Bone marrow (tissue), 2 donors: ENCODE data around the gene C5orf15.
"Not testable (repeated sequence)": the region's sequence is repeated elsewhere in the genome, so short reads cannot be mapped to it uniquely, and the experiment has no call there.

Experiments
- DNase-seq, 2 donors: peaks; one replicate each; lab custom pipeline; 2025; lab: John Stamatoyannopoulos, UW

Gene C5orf15

DNA sequence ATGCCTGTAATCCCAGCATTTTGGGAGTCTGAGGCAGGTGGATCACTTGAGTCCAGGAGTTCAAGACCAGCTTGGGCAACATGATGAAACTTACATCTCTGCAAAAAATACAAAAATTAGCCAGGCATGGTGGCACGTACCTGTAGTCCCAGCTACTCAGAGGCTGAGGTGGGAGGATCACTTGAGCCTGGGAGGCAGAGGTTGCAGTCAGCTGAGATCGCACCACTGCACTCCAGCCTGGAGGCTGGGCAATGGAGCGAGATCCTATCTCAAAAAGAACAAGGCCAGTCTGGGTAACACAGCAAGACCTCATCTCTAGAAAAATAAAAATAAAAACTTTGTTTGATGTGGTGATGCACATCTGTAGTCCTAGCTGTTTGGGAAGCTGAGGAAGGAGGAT, 30.8 kb downstream of the C5orf15 start:
- DNase-seq, result not testable (repeated sequence)

DNA sequence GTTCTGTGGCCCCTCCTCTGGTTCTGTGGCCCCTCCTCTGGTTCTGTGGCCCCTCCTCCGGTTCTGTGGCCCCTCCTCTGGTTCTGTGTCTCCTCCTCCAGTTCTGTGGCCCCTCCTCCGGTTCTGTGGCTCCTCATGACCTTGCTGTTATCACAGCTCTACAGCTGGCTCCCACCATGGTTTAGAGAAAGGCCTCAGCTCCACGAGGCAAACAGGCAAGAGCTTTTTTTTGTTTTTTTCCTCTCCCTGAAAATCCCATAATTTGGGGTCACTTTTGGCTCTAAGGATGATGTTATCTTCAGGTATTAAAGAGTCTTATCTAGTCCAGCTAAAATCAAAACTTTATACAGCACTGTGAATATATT, 31.8 kb downstream of the C5orf15 start:
- DNase-seq, result no peak

DNA sequence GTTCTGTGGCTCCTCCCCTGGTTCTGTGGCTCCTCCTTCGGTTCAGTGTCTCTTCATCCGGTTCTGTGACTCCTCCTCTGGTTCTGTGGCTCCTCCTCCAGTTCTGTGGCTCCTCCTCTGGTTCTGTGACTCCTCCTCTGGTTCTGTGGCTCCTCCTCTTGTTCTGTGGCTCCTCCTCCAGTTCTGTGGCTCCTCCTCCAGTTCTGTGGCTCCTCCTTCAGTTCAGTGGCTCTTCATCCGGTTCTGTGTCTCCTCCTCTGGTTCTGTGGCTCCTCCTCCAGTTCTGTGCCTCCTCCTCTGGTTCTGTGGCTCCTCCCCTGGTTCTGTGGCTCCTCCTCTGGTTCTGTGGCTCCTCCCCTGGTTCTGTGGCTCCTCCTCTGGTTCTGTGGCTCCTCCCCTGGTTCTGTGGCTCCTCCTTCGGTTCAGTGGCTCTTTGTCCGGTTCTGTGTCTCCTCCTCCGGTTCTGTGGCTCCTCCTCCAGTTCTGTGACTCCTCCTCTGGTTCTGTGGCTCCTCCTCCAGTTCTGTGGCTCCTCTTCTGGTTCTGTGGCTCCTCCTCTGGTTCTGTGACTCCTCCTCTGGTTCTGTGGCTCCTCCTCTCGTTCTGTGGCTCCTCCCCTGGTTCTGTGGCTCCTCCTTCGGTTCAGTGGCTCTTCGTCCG, 32.3 kb downstream of the C5orf15 start:
- DNase-seq, result not testable (repeated sequence)

DNA sequence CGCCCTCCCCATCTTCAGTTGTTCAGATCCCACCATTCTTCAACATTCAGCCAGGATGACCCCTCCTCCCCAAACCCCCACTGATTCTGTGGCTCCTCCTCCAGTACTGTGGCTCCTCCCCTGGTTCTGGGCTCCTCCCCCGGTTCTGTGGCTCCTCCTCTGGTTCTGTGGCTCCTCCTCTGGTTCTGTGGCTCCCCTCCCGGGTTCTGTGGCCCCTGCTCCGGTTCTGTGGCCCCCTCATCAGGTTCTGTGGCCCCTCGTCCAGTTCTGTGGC, 32.8 kb downstream of the C5orf15 start:
- DNase-seq, result no peak

DNA sequence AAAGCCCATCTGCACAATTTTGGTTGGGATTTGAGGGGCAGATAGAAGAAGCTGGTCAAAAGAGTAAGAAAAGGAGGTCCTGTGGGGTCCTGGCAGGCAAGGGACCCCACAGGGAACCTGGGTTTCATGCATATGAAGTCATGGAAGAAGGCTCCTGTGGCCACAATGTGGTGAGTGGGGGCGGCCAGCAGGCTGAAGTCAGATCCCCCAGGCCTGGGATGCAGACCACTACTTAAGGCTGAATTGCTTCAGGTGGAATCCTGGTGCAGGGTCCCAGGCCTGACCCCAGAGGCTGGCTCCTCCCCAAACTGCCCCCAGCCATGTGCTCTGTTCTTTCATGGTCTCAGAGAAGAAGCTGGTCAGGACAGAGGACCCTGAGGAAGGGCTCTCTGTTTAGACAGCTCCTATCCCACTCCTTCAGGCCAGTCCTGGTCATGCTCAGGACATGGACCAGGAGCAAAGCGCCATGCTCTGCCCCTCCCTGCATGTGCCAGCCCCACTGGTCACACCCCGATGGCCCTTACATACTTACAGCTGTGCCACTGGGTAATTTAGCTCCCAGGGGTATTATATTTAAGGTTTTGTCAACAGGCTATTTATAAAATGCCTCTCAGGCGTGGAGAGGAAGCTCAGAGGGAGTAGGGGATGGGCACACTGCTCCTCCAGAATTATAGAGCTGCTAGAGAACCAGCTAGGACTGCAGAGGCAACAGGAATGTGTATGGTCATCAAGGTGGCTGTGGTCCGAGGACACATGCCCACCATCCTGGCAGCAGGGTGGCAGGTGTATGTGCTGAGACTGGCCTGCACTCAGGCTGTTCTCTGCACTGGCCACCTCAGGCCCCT, 33.4 kb downstream of the C5orf15 start:
- no peak for DNase-seq

DNA sequence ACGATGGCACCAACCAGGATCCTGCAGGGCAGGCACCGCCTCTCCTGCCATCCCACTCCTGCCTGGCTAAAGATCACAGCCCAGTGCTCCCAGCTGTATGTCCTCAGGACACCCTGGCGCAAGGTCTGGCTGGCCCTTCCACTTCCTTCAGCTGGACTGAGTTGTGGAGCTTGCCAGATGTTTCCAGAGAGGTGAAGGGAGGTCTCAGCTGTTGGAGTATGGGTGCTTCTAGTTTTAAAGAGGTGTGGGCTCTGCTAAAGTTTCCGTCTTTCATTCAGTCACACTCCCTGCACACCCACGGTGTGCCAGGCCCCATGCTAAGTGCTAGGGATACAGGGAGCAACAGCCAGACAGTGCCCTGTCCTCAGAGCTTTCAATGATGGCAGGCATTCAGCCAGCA, 34.1 kb downstream of the C5orf15 start:
- no peak for DNase-seq

DNA sequence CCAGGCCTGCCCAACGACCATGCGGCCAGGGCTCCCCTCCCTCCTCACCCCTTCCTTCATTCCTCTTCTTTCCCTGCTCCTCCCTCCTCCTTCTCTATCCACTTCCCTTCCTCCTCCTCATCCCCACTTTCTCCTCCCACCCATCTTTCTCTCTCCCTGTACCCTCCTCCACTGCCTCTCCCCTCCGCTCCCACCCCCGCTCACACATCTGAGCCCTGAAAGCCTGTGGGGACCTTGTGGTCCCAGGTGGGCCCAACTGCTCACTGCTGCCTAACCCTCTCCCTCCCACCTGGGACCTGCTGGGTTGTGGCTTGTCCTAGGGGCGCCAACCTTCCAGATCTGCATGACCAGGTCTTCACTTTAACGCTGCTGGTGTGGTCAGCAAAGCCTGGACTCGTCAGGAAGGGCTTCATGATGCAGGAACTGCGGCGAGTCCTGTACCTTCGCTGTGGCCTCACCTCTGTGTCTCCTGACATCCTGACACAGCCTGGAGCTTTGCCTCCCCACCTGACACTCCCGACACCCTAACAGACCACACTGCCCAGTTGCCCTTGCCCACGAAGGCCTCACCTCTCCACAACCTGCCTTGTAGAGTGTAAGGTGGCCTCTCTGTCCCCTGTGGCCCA, 34.6 kb downstream of the C5orf15 start:
- DNase-seq, result no peak

DNA sequence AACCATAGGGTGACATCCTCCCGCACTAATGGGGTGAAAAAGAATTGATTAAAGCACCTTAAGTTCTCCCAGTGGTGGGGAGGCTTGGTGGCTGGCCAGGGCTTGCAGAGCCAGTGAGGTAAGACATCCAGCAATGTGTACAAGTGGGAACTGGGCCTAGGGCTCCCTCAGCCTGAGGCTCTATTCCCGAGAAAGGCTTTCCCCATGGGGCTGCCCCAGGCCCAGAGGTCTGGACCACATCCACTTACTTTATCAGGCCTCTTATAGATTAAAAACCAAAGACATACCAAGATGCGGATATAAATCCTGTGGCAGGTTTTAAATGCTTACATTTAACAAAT, 35.3 kb downstream of the C5orf15 start:
- no peak for DNase-seq

DNA sequence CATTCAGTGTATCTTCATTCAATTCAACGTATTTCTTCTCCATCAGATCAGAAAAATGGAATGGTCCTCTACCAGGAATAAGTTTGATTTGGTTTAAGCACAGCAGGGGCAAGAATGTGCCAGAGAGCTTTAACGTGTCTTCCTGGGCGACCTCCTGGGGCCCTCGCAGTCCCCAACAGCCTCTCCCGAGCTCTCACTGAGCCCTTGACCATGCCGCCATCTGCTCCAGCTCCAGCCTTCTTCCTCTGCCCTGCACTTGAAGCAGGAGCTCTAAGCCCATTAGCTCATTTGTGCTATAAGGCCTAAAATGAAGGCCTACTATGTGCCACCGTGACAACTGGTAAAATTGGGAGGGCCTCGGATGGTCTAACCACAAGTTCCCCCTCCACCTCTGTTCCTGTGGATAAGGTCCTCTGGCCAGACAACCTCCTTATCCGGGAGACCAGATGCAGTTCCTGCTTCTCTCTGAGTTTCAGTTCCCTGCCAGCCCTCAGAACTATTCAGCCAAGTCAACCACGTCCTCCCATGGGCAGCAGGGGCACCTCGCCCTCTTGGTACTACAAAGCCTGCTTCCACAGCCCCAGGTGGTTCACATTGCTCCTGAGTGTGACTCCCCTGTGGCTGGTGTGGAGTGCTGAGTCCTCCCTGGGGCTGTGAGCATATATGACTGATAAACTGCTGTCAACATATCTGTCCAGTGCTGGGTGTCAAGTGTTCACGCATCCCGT, 35.8 kb downstream of the C5orf15 start:
- DNase-seq, result peak; percentile 15 to 24

DNA sequence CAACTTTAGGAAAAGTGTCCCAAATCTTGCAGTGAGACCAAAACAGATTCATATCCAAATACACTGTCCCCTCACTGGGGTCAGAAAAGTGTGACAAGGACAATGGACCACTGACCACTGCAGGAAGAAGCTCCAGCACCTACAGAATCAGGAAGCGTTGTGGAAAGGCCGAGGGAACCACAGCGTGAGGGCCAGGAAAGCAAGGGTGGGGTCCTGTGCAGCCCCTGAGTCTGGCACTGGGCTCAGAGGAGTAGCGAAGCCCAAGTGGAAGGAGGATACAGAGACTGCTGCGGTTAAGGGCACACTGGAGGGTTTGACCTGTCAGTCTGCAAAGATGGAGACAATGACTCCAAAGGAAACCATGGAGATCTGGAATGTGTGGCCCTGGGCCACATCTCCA, 36.9 kb downstream of the C5orf15 start:
- DNase-seq, result no peak

DNA sequence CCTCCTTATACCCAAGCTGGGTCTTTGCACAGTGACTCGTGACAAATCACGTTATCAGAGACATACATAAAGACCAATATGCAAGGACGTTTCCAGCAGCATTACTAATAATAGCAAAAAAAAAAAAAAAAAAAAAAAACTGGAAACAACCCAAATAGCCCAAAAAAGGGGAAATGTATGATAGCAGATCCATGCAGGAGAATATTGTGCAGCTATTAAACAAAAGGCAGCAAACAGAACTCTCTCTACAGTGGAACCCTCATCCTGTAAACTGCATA, 37.7 kb downstream of the C5orf15 start:
- DNase-seq, result no peak

DNA sequence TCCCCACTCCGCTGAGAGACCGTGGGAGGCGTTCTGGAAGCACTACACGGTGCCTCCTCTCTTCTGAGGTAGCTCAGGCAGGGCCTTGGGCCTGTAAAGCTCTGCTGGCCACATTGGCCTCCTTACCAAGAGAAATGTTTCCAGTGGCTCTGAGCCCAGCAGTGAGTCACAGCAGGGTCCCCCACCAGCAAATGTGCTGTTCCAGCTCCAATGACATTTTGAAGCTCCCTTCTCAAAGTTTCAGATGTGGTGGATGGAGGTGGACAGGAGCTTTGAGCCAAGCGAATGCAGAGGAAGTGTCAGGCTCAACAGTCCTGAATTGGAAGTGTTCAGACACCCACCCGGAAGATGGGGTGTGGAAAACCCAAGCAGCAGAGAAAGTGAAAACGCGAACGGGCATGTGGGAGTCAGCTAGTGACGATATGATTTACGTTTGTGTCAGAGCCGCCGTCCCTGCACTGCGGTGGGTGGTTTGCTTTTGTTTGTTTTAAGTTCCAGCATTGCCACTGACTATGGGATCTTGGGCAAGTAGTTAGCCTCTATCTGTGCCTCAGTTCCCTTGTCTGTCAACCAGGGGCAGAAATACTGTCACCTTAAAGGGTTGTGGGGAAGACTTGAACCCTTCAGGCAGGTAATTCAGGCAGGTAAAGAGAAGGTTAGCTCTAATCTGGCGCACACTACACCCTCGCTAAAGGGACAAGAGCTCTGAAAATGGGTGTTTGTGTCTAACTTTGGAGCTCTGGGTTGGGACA, 38.2 kb downstream of the C5orf15 start:
- peak; percentile 13 to 63 for DNase-seq

DNA sequence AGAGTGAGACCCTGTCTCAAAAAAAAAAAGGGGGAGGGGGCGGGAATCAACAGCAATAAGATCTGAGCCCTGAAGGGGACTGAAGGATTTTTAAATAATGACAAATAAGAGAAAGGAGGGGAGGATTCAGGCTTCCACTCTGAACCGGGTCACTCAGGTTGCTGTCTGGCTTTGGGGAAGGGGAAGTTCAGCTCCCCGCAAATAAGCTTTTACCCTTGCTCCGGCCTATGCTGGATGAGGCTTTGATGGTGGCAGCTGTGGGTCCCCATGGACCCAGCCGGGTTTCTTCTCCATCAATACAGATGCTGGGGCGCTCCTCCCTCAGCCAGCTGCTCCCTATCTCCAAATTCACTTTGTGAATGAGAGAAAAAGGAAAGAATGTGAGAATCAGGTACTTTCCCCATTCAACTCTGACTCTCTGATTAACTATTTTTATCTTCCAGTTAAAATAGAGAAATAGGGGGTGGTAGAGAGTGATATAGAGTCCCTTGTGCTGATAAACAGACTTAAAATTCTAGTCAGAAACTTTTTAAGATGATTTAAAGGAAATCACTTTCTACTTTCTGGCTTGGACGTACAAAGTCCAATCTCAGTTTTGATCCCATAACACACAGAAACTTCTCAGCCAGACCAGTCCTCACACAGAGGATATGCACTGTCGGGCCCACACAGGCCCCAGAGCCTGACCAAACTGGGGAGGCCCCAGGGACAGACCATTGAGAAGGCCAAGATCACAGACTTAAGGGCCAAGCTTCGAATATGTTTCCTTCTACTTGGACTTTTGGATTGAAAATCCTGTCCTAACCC, 39.6 kb downstream of the C5orf15 start:
- no peak for DNase-seq

DNA sequence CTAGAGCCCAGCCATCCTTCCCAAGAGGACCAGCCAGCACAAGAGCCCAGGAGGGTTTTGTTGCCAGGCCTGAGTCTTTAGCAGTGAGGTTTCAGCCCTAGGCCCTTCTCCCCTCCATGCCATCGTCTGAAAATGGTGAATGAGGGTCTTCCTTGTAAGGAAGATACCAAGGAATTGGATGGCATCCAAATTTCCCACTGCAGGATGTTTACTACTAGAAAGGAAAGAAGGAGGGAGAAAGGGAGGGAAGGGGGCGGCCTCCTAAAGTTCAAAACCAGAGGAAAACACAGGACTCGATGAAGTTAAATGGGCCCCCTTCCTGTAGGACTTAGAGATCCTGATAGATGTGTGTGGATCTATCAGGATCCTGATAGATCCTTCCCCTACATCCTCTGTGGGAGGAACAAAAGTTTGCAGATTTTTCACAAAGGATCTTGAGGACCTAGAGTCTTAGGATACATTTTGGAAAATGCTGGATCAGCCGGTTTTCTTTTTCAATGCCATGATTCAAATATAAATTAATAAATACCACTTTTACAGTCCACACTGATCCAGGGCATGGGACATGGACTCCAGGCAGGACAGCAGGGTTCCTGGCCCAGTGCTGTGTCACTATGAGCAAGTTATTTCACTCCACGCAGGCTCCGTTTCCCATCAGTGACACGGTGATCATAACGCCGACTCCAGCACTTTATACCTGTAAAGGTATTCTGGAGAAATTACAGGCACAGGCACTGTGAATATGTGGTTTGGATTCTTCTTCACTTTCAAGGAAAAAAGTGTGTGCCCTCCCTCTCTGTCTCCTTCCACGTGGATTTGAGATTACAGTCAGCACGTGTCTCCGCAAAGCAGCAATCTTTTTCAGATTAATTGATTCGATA, 40.9 kb downstream of the C5orf15 start:
- DNase-seq, result no peak

DNA sequence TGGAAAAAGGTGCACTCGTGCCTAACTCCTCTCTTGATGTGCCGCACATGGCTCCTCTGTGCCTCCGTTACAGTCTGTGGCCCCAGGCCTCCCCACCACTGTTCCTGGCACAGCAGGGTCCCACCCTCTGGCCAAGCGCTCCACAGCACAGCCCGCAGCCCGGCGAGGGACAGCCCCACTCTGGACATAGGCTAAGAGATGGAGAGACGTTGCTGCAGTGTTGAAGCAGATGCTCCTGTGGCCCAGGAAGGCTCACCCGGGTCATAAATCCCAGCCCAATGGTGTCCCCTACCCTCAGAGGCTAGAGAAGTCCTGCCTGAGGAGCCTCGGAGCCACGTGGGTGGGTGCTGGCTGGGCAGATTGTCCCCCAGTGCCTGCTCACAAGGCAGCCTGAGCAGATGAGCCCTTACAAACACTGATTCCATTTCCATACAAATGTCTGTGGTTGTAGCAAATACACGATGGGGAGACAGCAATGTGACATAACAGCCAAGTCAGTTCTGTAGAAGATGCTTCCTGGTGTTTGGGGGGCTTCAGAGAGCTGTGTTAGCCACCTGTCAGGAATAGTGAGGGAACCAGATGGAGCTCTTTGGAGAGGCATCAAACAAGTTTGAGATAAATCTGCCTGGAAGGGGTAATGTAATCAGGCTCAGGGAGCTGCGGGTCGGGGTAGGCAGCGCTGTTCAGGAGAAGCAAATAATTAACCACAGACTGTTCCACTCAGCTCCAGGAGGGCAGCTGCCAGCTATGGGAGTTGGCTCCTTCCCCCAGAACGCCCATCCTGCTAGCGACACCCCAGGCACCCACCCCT, 41.7 kb downstream of the C5orf15 start:
- DNase-seq, result no peak

DNA sequence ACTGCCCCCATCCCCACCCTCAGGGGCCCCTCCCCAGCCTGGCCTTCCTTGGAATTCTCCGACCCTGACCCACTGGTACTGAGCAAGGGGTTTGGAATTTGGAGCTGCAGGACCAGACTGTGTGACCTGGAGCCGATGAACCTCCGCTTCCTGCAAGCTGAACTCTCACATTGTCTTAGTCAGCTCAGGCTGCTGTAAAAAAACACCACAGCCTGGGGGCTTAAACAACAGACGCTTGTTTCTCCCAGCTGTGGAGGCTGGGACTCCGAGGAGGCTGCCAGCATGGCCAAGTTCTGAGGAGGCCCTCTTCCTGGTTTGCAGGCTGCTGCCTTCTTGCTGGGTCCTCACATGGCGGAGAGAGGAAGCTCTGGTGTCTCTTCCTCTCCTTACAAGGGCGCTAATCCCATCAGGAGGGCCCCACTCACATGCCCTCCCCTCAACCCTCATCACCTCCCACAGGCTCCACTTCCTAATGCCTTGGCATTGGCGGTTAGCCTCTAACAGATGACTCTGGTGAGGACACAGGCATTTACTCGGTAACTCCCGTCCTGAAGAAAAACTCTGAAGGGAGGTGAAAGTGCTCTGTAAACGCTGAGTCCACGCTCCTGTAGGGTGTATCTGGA, 42.4 kb downstream of the C5orf15 start:
- no peak for DNase-seq

DNA sequence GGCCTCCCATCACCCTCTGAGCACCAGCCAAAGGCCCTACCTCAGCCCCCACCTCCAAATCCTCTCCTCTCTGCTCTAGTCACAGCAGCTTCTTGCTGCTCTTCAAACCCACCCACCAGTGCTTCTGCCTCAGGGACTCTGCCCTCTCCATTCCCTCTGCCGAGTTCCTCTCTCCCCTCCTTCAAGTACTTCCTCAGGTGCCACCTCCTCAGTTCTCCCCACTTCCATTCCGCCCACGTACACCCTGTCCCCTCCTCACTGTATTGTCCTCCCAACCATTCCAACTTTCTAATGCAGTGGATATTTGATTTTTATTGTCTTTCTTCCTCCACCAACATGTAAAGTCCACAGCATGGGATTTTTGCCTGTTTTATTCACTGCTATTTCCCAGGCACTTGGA, 43.2 kb downstream of the C5orf15 start:
- no peak for DNase-seq

DNA sequence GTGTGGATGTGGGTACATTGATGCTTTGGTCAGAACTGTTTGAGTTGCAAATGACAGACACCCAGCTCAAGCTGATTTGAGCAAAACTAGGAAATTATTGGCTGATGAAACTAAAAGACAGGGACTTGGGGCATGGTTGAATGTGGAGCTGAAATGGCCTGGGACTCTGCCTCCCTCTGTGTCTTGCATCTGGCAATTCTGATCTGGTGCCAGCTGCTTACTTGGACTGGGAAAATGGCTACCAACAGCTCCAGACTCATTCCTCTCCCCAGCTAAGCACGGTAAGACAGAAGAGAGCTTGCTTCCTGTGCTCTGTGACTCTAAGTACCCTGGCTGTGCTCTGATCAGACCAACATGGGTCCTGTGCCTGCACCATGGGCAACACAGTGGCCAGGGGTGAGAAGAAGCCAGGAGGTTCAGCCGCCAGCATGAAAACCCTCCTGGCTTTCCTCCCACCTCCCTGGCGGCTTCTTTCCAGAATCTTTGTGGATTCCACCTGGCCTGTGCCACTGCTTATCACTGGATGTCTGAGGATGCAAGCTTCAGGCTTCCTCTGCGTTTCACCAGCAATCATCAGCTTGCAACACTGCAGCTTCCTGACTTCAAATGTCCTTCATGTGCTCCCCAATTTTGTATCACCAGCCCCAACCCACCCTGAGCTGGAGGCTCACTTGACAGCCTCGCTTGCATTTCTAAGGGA, 44.1 kb downstream of the C5orf15 start:
- no peak for DNase-seq

DNA sequence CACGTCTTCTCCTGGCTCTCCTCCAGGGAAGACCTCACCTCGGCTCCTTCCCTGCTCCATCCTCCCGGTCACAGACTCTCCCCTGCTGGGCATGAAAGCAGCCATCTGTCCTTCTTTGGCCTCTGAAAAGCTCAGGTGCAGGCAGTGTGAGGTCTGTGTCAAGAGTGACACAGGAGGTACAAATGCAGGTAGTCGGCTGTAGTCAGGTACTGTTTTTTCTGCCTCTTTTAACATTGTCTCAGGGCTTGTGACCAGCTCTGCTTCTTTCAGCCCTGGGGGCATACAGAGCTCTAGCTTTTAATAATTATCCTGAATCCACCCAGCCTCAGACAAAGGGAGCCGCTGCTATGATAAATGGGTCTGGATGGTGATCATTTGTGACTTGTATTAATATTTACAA, 46.4 kb downstream of the C5orf15 start:
- DNase-seq, result no peak
